GM18867 (cell line): ENCODE measurements around the gene ERCC4.

Source experiments
- ATAC-seq: cut with Tn5 transposase; IDR thresholded peaks from one replicate; pipeline ENCODE4 v1.9.1; 2021; ENCODE audit warnings: mild to moderate bottlenecking, moderate library complexity; ENCODE audit not compliant: unreplicated experiment

ERCC4 gene

GRCh38 chr16:13988038-13988437, 68.1 kb downstream of the ERCC4 start:
- ATAC-seq: no peak

GRCh38 chr16:13992322-13992721, 72.4 kb downstream of the ERCC4 start:
- ATAC-seq: no peak

- ATAC-seq: no peak
Observed at GRCh38 chr16:13992976-13993375, 73.0 kb downstream of the ERCC4 start.

GRCh38 chr16:13994239-13995106, 74.5 kb downstream of the ERCC4 start:
- ATAC-seq: no peak

GRCh38 chr16:13995194-13995593, 75.2 kb downstream of the ERCC4 start:
- ATAC-seq: no peak

GRCh38 chr16:13996778-13997288, 76.9 kb downstream of the ERCC4 start:
- ATAC-seq: no peak

GRCh38 chr16:13997526-13997925, 77.6 kb downstream of the ERCC4 start:
- ATAC-seq: no peak

GRCh38 chr16:13997933-13998332, 78.0 kb downstream of the ERCC4 start:
- ATAC-seq: peak; percentile 89

- no peak for ATAC-seq
Observed at GRCh38 chr16:13999071-13999894, 79.3 kb downstream of the ERCC4 start.

GRCh38 chr16:13999895-14000425, 80.0 kb downstream of the ERCC4 start:
- ATAC-seq: no peak

- ATAC-seq: no peak
Observed at GRCh38 chr16:14001521-14001920, 81.6 kb downstream of the ERCC4 start.
